T-helper 2 cell treated with Interferon-gamma antibody and Interleukin-4, amounts not matched to agents 100 ng/mL and 5 ng/mL, for 36 hours (primary cell): ENCODE measurements around the gene UBQLN3. TPM values are rescaled to one million over a fixed set of nuclear protein-coding genes. Genes with fewer than 3 reads are reported as not detected.

Experiments used
- intact Hi-C: fragments of 100-400 bp; cut with micrococcal nuclease; formaldehyde crosslinking; loops from one replicate; pipeline ENCODE4 v1.15.1; 2023
- total RNA-seq: library from RNA; stranded (reverse); gene quantifications from 2 replicates; pipeline ENCODE4 v1.2.3, GENCODE V29; 2022

Gene UBQLN3
- total RNA-seq, 1 donor from 2014 or later = not detected

DNA sequence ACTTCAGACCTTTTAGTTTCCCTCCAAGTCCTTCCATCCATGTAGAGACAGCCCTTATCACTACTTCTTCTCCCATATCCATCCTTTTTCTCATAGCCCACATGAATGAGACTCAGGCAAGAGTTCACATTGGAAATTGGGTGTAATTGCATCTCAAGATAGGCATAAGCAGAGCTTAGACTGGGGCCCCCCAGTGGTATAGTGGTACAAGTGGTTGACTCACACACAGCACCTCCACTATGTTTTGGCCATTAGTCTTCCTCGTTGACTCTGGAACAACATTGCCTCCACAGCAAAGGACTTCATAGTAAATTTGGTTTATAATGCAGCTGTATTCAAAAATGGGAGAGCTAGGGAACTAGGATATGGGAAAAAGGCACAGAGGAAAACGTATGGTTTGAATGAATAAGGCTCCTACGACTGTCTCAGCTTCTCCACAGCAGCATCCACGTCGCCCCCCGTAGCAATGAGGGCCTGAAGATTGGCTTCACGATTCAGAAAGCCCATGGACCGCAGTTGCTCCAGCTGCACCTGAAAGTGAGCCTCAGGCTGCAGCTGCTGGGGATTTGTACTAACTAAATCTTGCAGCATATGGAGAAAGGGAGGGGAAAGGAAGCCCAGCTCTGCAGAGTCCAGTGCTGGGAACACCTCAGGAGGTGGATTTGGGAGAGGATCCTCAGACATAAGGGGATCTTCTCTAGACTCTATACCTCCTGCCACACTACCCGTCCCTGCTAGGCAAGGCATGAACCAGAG, 2.4 kb downstream of the UBQLN3 start:
- intact Hi-C loops = no loop called here

- intact Hi-C loops = no loop called here
These were observed 4.3 kb downstream of the UBQLN3 start for GRCh38 chr11:5505363-5506048.

DNA sequence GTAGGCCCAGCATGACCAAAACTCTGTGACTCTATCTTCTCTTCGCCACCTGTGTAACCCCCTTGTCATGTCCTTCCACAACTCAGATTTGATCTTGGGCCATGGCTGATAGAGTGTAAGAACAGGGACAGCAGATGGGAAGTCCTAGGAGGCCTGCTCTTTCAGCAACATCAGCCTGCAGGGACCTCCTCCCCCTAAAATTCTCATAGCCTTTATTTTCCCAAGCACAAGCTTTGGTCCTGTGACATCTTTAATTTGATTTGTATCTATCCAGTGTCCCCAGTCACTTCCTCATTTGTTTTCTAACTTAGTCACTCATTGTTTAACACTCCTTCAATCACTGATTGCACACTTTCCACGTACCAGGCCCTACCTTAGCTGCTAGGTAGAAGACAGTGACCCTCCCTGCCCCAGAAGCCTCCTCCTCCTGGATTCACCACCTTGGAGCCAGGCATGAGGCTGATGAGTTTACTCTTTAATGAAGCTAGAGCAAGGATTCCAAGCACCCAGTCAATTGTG, 5.3 kb downstream of the UBQLN3 start:
- intact Hi-C loops = no loop called here

DNA sequence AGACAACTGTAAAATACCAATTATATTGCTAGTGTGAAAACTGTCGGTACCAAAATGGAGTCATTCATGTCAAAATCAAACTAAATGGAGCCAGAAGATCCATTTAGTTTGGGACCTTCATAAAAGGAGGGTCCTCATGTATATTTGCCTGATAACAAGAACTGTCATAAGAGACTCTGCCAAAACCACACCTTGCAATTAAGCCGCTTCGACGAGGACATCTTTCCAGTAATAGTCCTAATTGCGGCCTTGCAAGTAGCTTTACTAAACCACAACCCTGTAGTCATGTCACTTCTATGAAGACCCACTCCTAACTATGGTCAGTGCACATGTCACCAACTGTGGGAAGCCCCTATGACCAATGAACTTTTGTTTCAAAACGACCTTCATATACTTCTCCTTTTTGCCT, 9.4 kb downstream of the UBQLN3 start:
- intact Hi-C loops = no loop called here

GRCh38 chr11:5499671-5500070, 10.1 kb downstream of the UBQLN3 start:
- intact Hi-C loops = no loop called here

- intact Hi-C loops = no loop called here
These were observed 20.0 kb downstream of the UBQLN3 start for GRCh38 chr11:5489576-5490357.

DNA sequence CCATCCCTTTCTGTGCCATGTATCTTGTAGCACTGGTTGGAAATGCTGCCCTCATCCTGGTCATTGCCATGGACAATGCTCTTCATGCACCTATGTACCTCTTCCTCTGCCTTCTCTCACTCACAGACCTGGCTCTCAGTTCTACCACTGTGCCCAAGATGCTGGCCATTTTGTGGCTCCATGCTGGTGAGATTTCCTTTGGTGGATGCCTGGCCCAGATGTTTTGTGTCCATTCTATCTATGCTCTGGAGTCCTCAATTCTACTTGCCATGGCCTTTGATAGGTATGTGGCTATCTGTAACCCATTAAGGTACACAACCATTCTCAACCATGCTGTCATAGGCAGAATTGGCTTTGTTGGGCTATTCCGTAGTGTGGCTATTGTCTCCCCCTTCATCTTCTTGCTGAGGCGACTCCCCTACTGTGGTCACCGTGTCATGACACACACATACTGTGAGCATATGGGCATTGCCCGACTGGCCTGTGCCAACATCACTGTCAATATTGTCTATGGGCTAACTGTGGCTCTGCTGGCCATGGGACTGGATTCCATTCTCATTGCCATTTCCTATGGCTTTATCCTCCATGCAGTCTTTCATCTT, 20.9 kb downstream of the UBQLN3 start:
- intact Hi-C loops = no loop called here

- intact Hi-C loops = no loop called here
These were observed 21.4 kb downstream of the UBQLN3 start, which contains the start of gene OR52D1 for GRCh38 chr11:5488385-5488784. OR52D1 (plus strand) TSS chr11:5488685; CDS start chr11:5488707, 22 bp downstream.

GRCh38 chr11:5486421-5486820, 23.3 kb downstream of the UBQLN3 start:
- intact Hi-C loops = no loop called here

DNA sequence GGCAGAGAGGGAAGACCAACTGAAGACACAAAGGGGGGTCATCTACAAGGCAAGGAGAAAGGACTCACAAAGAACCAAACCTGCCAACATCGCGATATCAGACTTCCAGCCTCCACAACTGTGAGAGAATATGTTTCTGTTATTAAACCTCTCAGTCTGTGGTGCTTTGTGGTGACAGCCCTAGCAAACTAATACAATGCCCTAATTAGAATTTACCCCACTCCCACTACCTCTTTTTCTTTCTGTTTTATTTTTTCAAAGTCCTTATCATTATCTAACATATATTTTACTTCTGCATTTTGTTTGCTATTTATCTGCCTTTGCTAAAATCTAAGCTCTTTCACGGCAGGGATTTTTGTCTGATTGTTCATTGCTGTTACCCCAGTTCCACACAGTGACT, 23.8 kb downstream of the UBQLN3 start:
- intact Hi-C loops = no loop called here

DNA sequence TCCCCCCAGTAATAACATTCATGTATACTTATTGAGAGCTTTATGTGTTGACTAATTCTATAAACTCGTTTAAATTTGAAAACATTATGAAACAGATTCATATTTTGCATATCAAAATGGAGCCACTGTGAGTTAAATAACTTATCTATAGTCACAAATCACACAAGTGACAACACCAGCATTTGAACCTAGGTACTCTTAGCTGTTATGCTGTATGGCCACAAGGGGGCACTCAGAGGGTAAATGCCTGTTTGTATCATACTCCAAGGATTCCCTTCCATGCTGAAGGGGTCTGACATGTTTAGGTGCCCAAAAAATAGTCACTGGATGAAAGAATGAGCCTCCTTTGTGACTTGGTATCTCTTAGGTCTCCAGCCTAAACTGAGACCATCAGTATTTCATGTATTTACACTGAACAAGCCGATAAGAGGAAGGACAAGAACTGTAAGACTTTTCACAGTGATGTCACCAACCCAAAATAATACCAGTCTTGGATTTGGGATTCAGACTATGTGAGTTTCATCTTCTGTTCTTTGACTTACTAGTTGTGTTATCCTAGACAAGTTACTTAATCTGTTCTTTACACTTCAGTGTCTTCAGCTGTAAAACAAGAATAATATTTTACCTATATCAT, 33.5 kb downstream of the UBQLN3 start:
- intact Hi-C loops = loop anchor here (1.0 to 5.0 kb wide), 2 partner anchors 76 to 332 kb away; partner anchors contain the start of gene OR52N2

DNA sequence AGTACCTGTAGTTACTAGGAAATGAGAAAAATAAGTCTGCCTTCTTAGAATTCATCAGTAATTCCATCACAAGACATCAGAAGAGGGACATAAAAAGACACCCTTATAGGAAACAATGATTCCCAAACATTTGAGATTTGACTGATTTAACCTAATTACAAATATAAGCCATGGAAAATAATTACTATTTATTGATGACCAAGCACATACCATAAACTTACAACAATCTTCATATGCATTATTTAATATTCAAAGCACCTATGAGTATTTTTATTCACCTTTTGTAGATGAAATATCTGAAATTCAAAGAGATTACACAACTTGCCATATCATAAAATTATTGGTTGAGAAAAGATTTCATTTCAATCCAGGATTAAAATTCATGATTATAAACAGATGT, 35.8 kb downstream of the UBQLN3 start:
- intact Hi-C loops = no loop called here

GRCh38 chr11:5467527-5467926, 42.2 kb downstream of the UBQLN3 start:
- intact Hi-C loops = no loop called here

DNA sequence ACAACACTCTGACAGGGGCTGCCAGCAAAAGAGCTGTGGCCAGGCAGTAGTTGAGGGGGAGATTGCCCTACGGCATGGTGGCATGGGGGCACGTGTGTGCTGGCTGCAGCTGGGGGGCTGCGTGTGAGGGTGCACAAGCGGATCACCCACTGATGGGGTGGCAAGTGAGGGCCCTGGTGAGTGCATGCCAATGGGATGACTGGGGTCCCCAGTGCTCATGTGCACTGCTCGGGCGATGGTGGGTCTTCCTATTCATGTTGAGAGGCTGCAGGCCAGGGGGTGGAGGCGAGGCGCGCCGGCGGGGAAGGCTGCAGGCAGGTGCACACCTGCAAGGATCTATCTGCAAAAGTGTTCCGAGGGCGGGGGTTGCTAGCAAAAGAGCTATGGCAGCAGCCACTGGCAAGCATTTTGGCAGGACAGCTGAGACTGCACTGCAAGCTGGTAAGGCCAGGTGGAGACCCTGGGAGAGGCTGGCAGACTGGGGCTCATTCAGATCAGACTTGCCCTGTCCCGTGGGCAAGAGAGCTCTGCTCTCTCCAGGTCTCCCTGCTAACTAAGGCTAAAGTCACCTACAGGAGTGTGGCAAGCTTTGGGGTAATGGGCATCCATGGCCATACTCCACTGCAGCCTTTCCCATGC, 48.7 kb downstream of the UBQLN3 start:
- intact Hi-C loops = no loop called here

Other genes with a start within 250 kb of the UBQLN3 start
- not detected in 2 replicates for gene HBE1, start 240.0 kb downstream of the UBQLN3 start, total RNA-seq
- not detected in 2 replicates for gene OR51B4, start 208.0 kb downstream of the UBQLN3 start, total RNA-seq
- not detected in 2 replicates for gene OR51B2, start 185.7 kb downstream of the UBQLN3 start, total RNA-seq
- not detected in 2 replicates for gene OR51B5, start 166.4 kb downstream of the UBQLN3 start, total RNA-seq
- not detected in 2 replicates for gene OR51B6, start 158.4 kb downstream of the UBQLN3 start, total RNA-seq
- not detected in 2 replicates for gene OR51M1, start 126.1 kb downstream of the UBQLN3 start, total RNA-seq
- gene OR51Q1, start 87.8 kb downstream of the UBQLN3 start, total RNA-seq = not detected in 2 replicates
- not detected in 2 replicates for gene OR51I1, start 68.4 kb downstream of the UBQLN3 start, total RNA-seq
- not detected in 2 replicates for gene OR51I2, start 60.6 kb downstream of the UBQLN3 start, total RNA-seq
- not detected in 2 replicates for gene OR52D1, start 21.3 kb downstream of the UBQLN3 start, total RNA-seq
- 0.09 and 0.18 TPM in 2 replicates for gene UBQLNL, start 6.7 kb upstream of the UBQLN3 start, total RNA-seq
- gene OR52H1, start 38.6 kb upstream of the UBQLN3 start, total RNA-seq = not detected in 2 replicates
- not detected in 2 replicates for gene OR52B6, start 70.9 kb upstream of the UBQLN3 start, total RNA-seq
- gene TRIM6, start 86.7 kb upstream of the UBQLN3 start, total RNA-seq = 0.18 and 0.25 TPM in 2 replicates
- 7.4 and 8.8 TPM in 2 replicates for gene TRIM34, start 115.0 kb upstream of the UBQLN3 start, total RNA-seq
- gene TRIM5, start 175.1 kb upstream of the UBQLN3 start, total RNA-seq = 22.1 and 24.4 TPM in 2 replicates
- gene TRIM22, start 179.8 kb upstream of the UBQLN3 start, total RNA-seq = 173 and 177 TPM in 2 replicates
- gene OR56B1, start 226.5 kb upstream of the UBQLN3 start, total RNA-seq = 0.09 and 0.36 TPM in 2 replicates
- 0.52 and 0.57 TPM in 2 replicates for gene OR52N4, start 244.3 kb upstream of the UBQLN3 start, total RNA-seq